GM06990 (cell line): ENCODE data around the gene LYRM4.
A peak's percentile ranks its signal among the peaks of the same experiment; 100 is the strongest.

Experiments used
- DNase-seq: peaks from one replicate; pipeline ENCODE4 v3.0.0-alpha.2; 2011; ENCODE audit not compliant: insufficient read length; ENCODE audit errors: extremely low read depth
- H3K27me3 ChIP-seq: replicated peaks from 2 replicates; pipeline ENCODE4 v1.6.0; 2011; ENCODE audit warnings: low read length; ENCODE audit not compliant: control insufficient read depth, insufficient read depth
- H3K36me3 ChIP-seq: 2 replicates; pipeline ENCODE4 v1.5.1; 2011; ENCODE audit warnings: low read length; ENCODE audit not compliant: control insufficient read depth, insufficient read depth
- H3K4me3 ChIP-seq: replicated peaks from 2 replicates; pipeline ENCODE4 v1.5.1; 2011; ENCODE audit warnings: low read depth, mild to moderate bottlenecking, control low read depth, low read length
- CTCF ChIP-seq: IDR thresholded peaks from 2 replicates; pipeline ENCODE4 v1.5.1; 2011; ENCODE audit warnings: low read length, control low read depth, mild to moderate bottlenecking, inconsistent platforms; ENCODE audit not compliant: insufficient read depth, poor library complexity, severe bottlenecking

The LYRM4 gene

DNA sequence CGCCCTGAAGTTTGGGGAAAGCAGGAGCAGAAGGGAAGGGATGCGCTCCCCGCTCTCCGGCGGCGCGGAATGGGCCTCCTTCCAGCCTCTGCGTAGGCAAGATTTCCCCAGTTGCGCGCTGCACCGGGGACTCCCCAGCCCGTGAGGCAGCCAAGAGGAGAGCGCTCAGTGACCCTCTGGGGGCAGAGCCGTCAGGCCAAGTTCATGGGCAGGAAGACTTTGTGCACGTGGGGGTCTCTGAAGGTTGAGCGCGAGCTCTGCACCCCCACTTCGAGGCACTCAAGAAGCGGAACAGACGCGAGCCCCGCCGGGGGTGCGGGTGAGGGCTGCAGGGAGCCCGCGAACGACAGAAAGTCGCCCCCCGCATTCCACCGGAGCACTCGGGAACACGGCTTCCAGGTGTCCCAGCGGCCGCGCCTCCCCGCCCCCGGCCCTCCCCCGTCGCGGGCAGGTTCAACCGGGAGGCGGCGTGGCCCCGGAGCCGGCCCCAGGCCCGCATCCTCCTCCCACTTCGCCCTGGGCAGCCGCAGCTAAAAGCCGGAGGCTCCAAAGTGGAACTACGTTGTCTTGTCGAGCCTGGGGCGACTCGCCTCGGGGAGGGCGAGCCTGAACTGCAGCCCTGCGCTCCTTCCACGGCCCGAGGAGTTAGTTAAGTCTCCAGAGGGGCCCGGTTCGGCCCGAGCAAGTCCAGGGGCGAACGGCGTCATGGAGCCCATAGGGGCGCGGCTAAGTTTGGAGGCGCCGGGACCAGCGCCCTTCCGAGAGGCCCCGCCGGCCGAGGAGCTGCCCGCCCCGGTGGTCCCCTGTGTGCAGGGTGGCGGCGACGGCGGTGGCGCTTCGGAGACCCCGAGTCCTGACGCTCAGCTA lies 175.7 kb downstream of the LYRM4 start, which contains the start of gene PPP1R3G:
TSS of gene PPP1R3G (plus strand) at position 561 of the 867 bp plus-strand sequence. CDS start at position 706, 145 bp downstream.
- TF ChIP-seq CTCF, result no peak
- no peaks in the 10 kb centered on the region for H3K36me3 ChIP-seq
- H3K4me3 ChIP-seq, result peak within 1 kb of the TSS; percentile 66
- H3K27me3 ChIP-seq, result peaks cover 2% of the 10 kb centered on the region; the same call in 1 of the 2 replicates
- DNase-seq, result peak; percentile 47

GRCh38 chr6:5084360-5084780 lies 176.4 kb downstream of the LYRM4 start:
- peaks cover 2% of the 10 kb centered on the region; the same call in 1 of the 2 replicates for H3K27me3 ChIP-seq
- TF ChIP-seq CTCF, result no peak
- no peaks in the 10 kb centered on the region for H3K36me3 ChIP-seq
- H3K4me3 ChIP-seq, result peak overlapping the region; percentile 66
- DNase-seq, result no peak

- TF ChIP-seq CTCF, result no peak
- H3K27me3 ChIP-seq, result peaks cover 2% of the 10 kb centered on the region; the same call in 1 of the 2 replicates
- no peaks in the 10 kb centered on the region for H3K36me3 ChIP-seq
- peak overlapping the region; percentile 66 for H3K4me3 ChIP-seq
- DNase-seq, result no peak
Observed at GRCh38 chr6:5083813-5084359, 176.9 kb downstream of the LYRM4 start.

DNA sequence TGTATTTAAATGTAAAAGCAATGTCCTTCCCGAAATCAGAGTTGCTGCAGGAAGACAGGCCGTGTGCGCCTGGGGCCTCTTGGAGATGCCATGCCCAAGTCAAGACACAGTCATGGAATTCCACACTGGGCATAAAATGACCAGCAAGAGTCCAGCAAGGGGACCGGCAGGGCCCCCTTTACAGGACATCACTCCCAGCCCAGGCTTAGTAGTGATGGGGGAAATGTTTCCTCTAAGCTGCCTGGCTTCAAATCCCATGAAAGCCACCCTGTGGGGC lies 177.5 kb downstream of the LYRM4 start:
- no peak for DNase-seq
- Histone ChIP-seq H3K4me3 (no peak overlapping the region), H3K27me3 (peaks cover 2% of the 10 kb centered on the region; the same call in 1 of the 2 replicates), H3K36me3 (no peaks in the 10 kb centered on the region)
- no peak for TF ChIP-seq CTCF

- no peaks in the 10 kb centered on the region for H3K36me3 ChIP-seq
- H3K27me3 ChIP-seq, result peaks cover 2% of the 10 kb centered on the region; the same call in 1 of the 2 replicates
- no peak for TF ChIP-seq CTCF
- no peak overlapping the region for H3K4me3 ChIP-seq
- DNase-seq, result no peak
Observed at GRCh38 chr6:5082487-5083306, 178.1 kb downstream of the LYRM4 start.
